K562 (cell line): ENCODE measurements around the gene PIK3R6. TPM values are rescaled to one million over a fixed set of nuclear protein-coding genes. Genes with fewer than 3 reads are reported as not detected.

Source experiments
- ATAC-seq: fragments of 200-7000 bp; cut with Tn5 transposase; 3 replicates; pipeline ENCODE4 v1.9.1; 2020; ENCODE audit warnings: moderate library complexity
- BruUV-seq: library from RNA; stranded (reverse); fragments of 400-500 nt; replicated peaks from 2 replicates; lab custom pipeline; 2021; lab: Mats Ljungman, UMichigan
- CTCF ChIA-PET: fragments of 300-600 bp; formaldehyde crosslinking; extraction: SDS; loops from one replicate; lab custom pipeline; 2021; ENCODE audit warnings: low intra/inter-chr PET ratio; lab: Yijun Ruan, JAX
- POLR2A ChIA-PET: fragments of 300-600, 350-650 bp; sonication (Branson Sonifier 250); formaldehyde crosslinking; extraction: SDS; loops from one replicate; lab custom pipeline; 2021; ENCODE audit warnings: antibody characterized with exemption, inconsistent platforms; lab: Yijun Ruan, JAX
- DNase-seq, 4 experiments: peaks; one replicate each; pipeline versions ENCODE4 v3.0.0 to v3.0.0-alpha.2; 2011 to 2018; ENCODE audit warnings: low spot score in 3 of 4, mixed read lengths in 3 of 4; ENCODE audit errors: extremely low read depth in 1 of 4
- FAIRE-seq: peaks from 2 replicates; lab custom pipeline; 2011; peaks lifted over from hg19 to GRCh38; lab: Jason Lieb, UNC
- H2AFZ ChIP-seq: 2 replicates; pipeline ENCODE4 v1.6.0; 2011; ENCODE audit warnings: low read depth, low read length, control low read depth, inconsistent platforms
- H3K27ac ChIP-seq: fragments of 200-600 bp; 3 replicates; pipeline ENCODE4 v1.8.0; 2011; ENCODE audit warnings: low read depth, mild to moderate bottlenecking, control low read depth, inconsistent platforms, low read length, moderate library complexity, mixed read lengths; ENCODE audit errors: extremely low read depth
- H3K27me3 ChIP-seq, 2 experiments: fragments of 300-600 bp in 1 of 2; 2 replicates in 1 of 2; 3 replicates in 1 of 2; pipeline versions ENCODE4 v1.6.0 to v1.8.0; 2011; ENCODE audit warnings: inconsistent platforms in 2 of 2, low read length in 2 of 2, mild to moderate bottlenecking in 1 of 2, mixed read lengths in 1 of 2, moderate library complexity in 1 of 2; ENCODE audit not compliant: control insufficient read depth in 2 of 2, insufficient read depth in 2 of 2
- H3K36me3 ChIP-seq: fragments of 300-600 bp; 3 replicates; pipeline ENCODE4 v1.8.0; 2011; ENCODE audit warnings: mild to moderate bottlenecking, low read length, inconsistent platforms; ENCODE audit not compliant: control insufficient read depth, insufficient read depth
- H3K4me1 ChIP-seq, 2 experiments: fragments of 200-600 bp in 1 of 2; replicated peaks in 1 of 2; 2 replicates in 1 of 2; 3 replicates in 1 of 2; pipeline versions ENCODE4 v1.5.1 to v1.8.0; 2011; ENCODE audit warnings: inconsistent platforms in 2 of 2, low read length in 2 of 2, mild to moderate bottlenecking in 1 of 2, mixed read lengths in 1 of 2, moderate library complexity in 1 of 2; ENCODE audit not compliant: control insufficient read depth in 2 of 2, insufficient read depth in 2 of 2
- H3K4me2 ChIP-seq: 2 replicates; pipeline ENCODE4 v1.6.1; 2011; ENCODE audit warnings: low read length, control low read depth, inconsistent platforms, mixed read lengths; ENCODE audit not compliant: insufficient read depth
- H3K4me3 ChIP-seq: fragments of 200-600 bp; sonication (generic), shearing (Covaris generic); 2 replicates; pipeline ENCODE4 v1.5.1; 2016; ENCODE audit warnings: control low read depth, inconsistent platforms
- H3K79me2 ChIP-seq: fragments of 200-600 bp; 3 replicates; pipeline ENCODE4 v1.8.0; 2011; ENCODE audit warnings: low read length, inconsistent platforms; ENCODE audit not compliant: control insufficient read depth, insufficient read depth
- H3K9ac ChIP-seq, 2 experiments: 2 replicates each; pipeline versions ENCODE4 v1.6.0 to v1.6.1; 2011; ENCODE audit warnings: low read depth in 2 of 2, low read length in 2 of 2, control low read depth in 1 of 2, inconsistent platforms in 1 of 2, mild to moderate bottlenecking in 1 of 2, mixed read lengths in 1 of 2; ENCODE audit not compliant: insufficient read depth in 1 of 2
- H3K9me1 ChIP-seq: one replicate; pipeline ENCODE4 v1.6.0; 2011; ENCODE audit warnings: inconsistent platforms, mild to moderate bottlenecking, low read length, moderate library complexity; ENCODE audit not compliant: control insufficient read depth, insufficient read depth
- H3K9me3 ChIP-seq: replicated peaks from 2 replicates; pipeline ENCODE4 v1.5.1; 2011; ENCODE audit warnings: low read depth, low read length, inconsistent platforms; ENCODE audit not compliant: control insufficient read depth, insufficient read depth
- H4K20me1 ChIP-seq: replicated peaks from 2 replicates; pipeline ENCODE4 v1.6.1; 2011; ENCODE audit warnings: low read length, inconsistent platforms, mixed read lengths; ENCODE audit not compliant: control insufficient read depth, insufficient read depth
- BACH1 ChIP-seq: fragments of 200-800 bp; sonication (Bioruptor generic); IDR thresholded peaks from 2 replicates; pipeline ENCODE4 v1.6.1; 2016; ENCODE audit warnings: missing genetic modification characterization, missing compliant biosample characterization
- BCL6 ChIP-seq: fragments of 250-450 bp; sonication (Bioruptor Pico); IDR thresholded peaks from 2 replicates; pipeline ENCODE4 v1.4.0; 2020
- BRD9 ChIP-seq: fragments of 450-650 bp; IDR thresholded peaks from 2 replicates; pipeline ENCODE4 v1.6.1; 2018; ENCODE audit warnings: low read depth; ENCODE audit not compliant: partially characterized antibody
- HDAC3 ChIP-seq: fragments of 450-650 bp; IDR thresholded peaks from 2 replicates; pipeline ENCODE4 v1.6.1; 2018; ENCODE audit warnings: borderline replicate concordance, mild to moderate bottlenecking, moderate library complexity; ENCODE audit not compliant: partially characterized antibody
- HNRNPH1 ChIP-seq: fragments of 200-400 bp; formaldehyde crosslinking; optimal IDR thresholded peaks from 2 replicates; pipeline ENCODE3; 2017; ENCODE audit warnings: low read depth, mild to moderate bottlenecking, low read length, moderate library complexity
- MAZ ChIP-seq, 2 experiments: fragments of 450-650 bp in 1 of 2; sonication (generic) in 1 of 2; formaldehyde crosslinking; IDR thresholded peaks in 1 of 2; conservative IDR thresholded peaks in 1 of 2; 2 replicates each; pipeline versions ENCODE4 v1.4.0 to v1.5.0; 2020; ENCODE audit warnings: mild to moderate bottlenecking in 1 of 2, missing genetic modification reagents in 1 of 2
- NR2C2 ChIP-seq, 2 experiments: fragments of 200-800 bp in 1 of 2; sonication (Bioruptor generic) in 1 of 2; sonication (generic) in 1 of 2; formaldehyde crosslinking in 1 of 2; IDR thresholded peaks; 2 replicates each; pipeline versions ENCODE4 v1.6.1 to v1.8.0; 2016 to 2022; ENCODE audit warnings: mild to moderate bottlenecking in 1 of 2, missing compliant biosample characterization in 1 of 2, missing genetic modification characterization in 1 of 2, missing genetic modification reagents in 1 of 2
- NR4A1 ChIP-seq, 2 experiments: fragments of 250-450 bp in 1 of 2; fragments of 450-650 bp in 1 of 2; sonication (Bioruptor Pico) in 1 of 2; IDR thresholded peaks; 2 replicates each; pipeline versions ENCODE4 v1.4.0 to v1.6.1; 2016 to 2020; ENCODE audit warnings: mild to moderate bottlenecking in 2 of 2, missing compliant biosample characterization in 1 of 2, missing genetic modification characterization in 1 of 2, moderate library complexity in 1 of 2
- PYGO2 ChIP-seq: fragments of 450-650 bp; IDR thresholded peaks from 2 replicates; pipeline ENCODE4 v1.6.1; 2016; ENCODE audit warnings: mild to moderate bottlenecking, missing genetic modification characterization, moderate library complexity, missing compliant biosample characterization
- SAFB2 ChIP-seq: fragments of 200-400 bp; formaldehyde crosslinking; IDR thresholded peaks from 2 replicates; pipeline ENCODE4 v1.6.1; 2018; ENCODE audit warnings: borderline replicate concordance, low read length, low read depth, moderate library complexity; ENCODE audit not compliant: severe bottlenecking
- SIX5 ChIP-seq, 2 experiments: IDR thresholded peaks; 2 replicates each; pipeline ENCODE4 v1.6.1; 2011; ENCODE audit warnings: low read length in 2 of 2, borderline replicate concordance in 1 of 2, low read depth in 1 of 2, mild to moderate bottlenecking in 1 of 2, moderate library complexity in 1 of 2; ENCODE audit not compliant: insufficient read depth in 1 of 2
- SMAD3 ChIP-seq: fragments of 450-650 bp; formaldehyde crosslinking; conservative IDR thresholded peaks from 2 replicates; pipeline ENCODE4 v1.4.0; 2020; ENCODE audit warnings: mild to moderate bottlenecking
- SMAD4 ChIP-seq: fragments of 250-450 bp; sonication (Bioruptor Pico); conservative IDR thresholded peaks from 2 replicates; pipeline ENCODE4 v1.8.0; 2021; ENCODE audit warnings: inconsistent platforms, mild to moderate bottlenecking, moderate library complexity
- STAG1 ChIP-seq: sonication (generic); formaldehyde crosslinking; IDR thresholded peaks from 2 replicates; pipeline ENCODE4 v1.5.0; 2020; ENCODE audit warnings: missing genetic modification reagents, borderline replicate concordance
- ZNF217 ChIP-seq: sonication (generic); formaldehyde crosslinking; IDR thresholded peaks from 2 replicates; pipeline ENCODE4 v1.8.0; 2022; ENCODE audit warnings: mild to moderate bottlenecking, missing genetic modification reagents
- ZNF282 ChIP-seq: sonication (generic); formaldehyde crosslinking; IDR thresholded peaks from 2 replicates; pipeline ENCODE4 v1.8.1; 2023; ENCODE audit warnings: missing genetic modification reagents
- ZNF57 ChIP-seq: fragments of 450-650 bp; formaldehyde crosslinking; IDR thresholded peaks from 2 replicates; pipeline ENCODE4 v1.4.0; 2020; ENCODE audit warnings: mild to moderate bottlenecking, moderate library complexity
- WGBS: fragments of 100-300 bp; shearing (Covaris generic); methylation state at CpG from one replicate; pipeline ENCODE4 v1.1.6; 2016; ENCODE audit warnings: low coverage, mixed read lengths; ENCODE audit not compliant: insufficient coverage; ENCODE audit errors: missing lambda C conversion rate; 5-methylcytosine and 5-hydroxymethylcytosine counted together
- in situ Hi-C: fragments of 300-500 bp; cut with MboI; formaldehyde crosslinking; loops from 4 replicates; pipeline ENCODE4 v1.15.0; 2018; ENCODE audit warnings: inconsistent platforms, mixed read lengths
- intact Hi-C: fragments of 100-400 bp; cut with micrococcal nuclease; formaldehyde crosslinking; loops from 2 replicates; pipeline ENCODE4 v1.14.2; 2022
- polyA plus RNA-seq, 8 experiments: library from polyadenylated mRNA; depleted of rRNA in 4 of 8; stranded (reverse) in 5 of 8; unstranded in 3 of 8; fragments of >200 nt; fragmentation: Nextera tagmentation in 2 of 8; fragmentation: Illumina TruSeq in 1 of 8; extraction: Ambion mirVana in 2 of 8; extraction: Trizol in 1 of 8; gene quantifications; 2 replicates each; pipeline versions ENCODE4 v1.2.1 to v1.2.3, GENCODE V29; 2011 to 2014; ENCODE audit warnings: inconsistent platforms in 1 of 8, missing spikeins in 1 of 8
- total RNA-seq, 7 experiments: library from RNA; depleted of rRNA in 6 of 7; stranded (reverse); fragments of >200 nt in 6 of 7; fragmentation: Illumina TruSeq in 2 of 7; extraction: Trizol in 2 of 7; gene quantifications; 2 replicates each; pipeline versions ENCODE4 v1.2.1 to v1.2.3, GENCODE V29; 2011 to 2021; ENCODE audit warnings: low replicate concordance in 1 of 7
- TF ChIP-seq, protein P1 (sequence below): fragments of 450-650 bp; conservative IDR thresholded peaks from 2 replicates; pipeline ENCODE4 v1.6.1; 2016; ENCODE audit warnings: missing genetic modification characterization, low read depth, mild to moderate bottlenecking, missing compliant biosample characterization, moderate library complexity

Gene PIK3R6
- total and polyA plus RNA-seq, 9 of the 15 experiments (the other 6 are each of a cell fraction or from before 2014, with no cell fraction given), result 0.04 TPM; not detected in 8

DNA sequence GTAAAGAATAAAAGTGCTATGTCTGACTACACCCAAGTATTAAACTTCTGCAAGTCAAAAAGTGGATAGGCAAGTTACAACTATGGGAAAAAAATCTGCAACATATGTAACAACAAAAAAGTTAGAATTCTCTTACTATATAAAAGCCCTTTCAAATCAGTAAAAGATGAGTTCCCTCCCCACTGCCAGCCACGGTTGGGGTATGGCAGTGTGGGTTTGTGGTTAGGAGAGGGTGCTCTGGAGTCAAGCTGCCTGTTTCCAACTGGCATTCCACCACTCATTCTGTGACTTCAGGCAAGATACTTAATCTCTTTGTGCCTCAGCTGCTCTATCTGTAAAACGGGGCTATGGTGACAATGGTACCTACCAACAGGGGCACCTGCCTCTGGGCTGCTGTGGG, 41.7 kb downstream of the PIK3R6 start:
- TF ChIP-seq NR4A1 (CRISPR knock-in tag; IDR thresholded peaks at IDR 0.05), result no peak
- no peak for TF ChIP-seq NR4A1 (tag; IDR thresholded peaks at IDR 0.05)
- TF ChIP-seq ZNF217 (CRISPR knock-in tag), result no peak
- no peak for TF ChIP-seq ZNF282 (CRISPR knock-in tag)
- TF ChIP-seq SAFB2, result no peak
- no peak for TF ChIP-seq SMAD3 (CRISPR knock-in tag)
- no peak for TF ChIP-seq NR2C2 (CRISPR knock-in tag; IDR thresholded peaks at IDR 0.05)
- no peak for TF ChIP-seq NR2C2 (tag; IDR thresholded peaks at IDR 0.05)
- no peak for TF ChIP-seq BCL6 (CRISPR knock-in tag)
- no peak for TF ChIP-seq MAZ (CRISPR knock-in tag; conservative IDR thresholded peaks at IDR 0.05 in 1 of 2, IDR thresholded peaks at IDR 0.05 in 1 of 2)
- no peak for TF ChIP-seq ZNF57 (CRISPR knock-in tag)
- TF ChIP-seq BACH1 (tag), result no peak
- TF ChIP-seq HNRNPH1, result no peak
- no peak for TF ChIP-seq STAG1
- no peak for TF ChIP-seq SMAD4 (CRISPR knock-in tag)
- TF ChIP-seq PYGO2, result no peak
- TF ChIP-seq SIX5 (IDR thresholded peaks at IDR 0.05; ENCODE audit: borderline replicate concordance in 1 of 2, insufficient read depth in 1 of 2, low read depth in 1 of 2, low read length in 2 of 2), result no peak
- no peak for TF ChIP-seq HDAC3
- no peak for TF ChIP-seq BRD9
- TF ChIP-seq, protein P1, sequence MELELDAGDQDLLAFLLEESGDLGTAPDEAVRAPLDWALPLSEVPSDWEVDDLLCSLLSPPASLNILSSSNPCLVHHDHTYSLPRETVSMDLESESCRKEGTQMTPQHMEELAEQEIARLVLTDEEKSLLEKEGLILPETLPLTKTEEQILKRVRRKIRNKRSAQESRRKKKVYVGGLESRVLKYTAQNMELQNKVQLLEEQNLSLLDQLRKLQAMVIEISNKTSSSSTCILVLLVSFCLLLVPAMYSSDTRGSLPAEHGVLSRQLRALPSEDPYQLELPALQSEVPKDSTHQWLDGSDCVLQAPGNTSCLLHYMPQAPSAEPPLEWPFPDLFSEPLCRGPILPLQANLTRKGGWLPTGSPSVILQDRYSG (tag), result no peak
- H3K9ac ChIP-seq, result no peak overlapping the region
- H3K27me3 ChIP-seq, result peaks cover 0 to 8% of the 10 kb centered on the region in 2 experiments; a peak in 3 of 5 replicates
- H3K4me2 ChIP-seq, result no peak overlapping the region
- H3K27ac ChIP-seq, result no peak overlapping the region
- no peak overlapping the region for H2AFZ ChIP-seq
- ATAC-seq, result no peak
- no peaks in the 10 kb centered on the region for H3K9me3 ChIP-seq
- H3K4me1 ChIP-seq, result no peaks in the 10 kb centered on the region
- WGBS, result 0% methylated on average over 2 of the region's 2 CpGs
- in situ Hi-C loops, result no loop called here
- POLR2A ChIA-PET, result no interaction called here
- no peak for DNase-seq
- H3K9me1 ChIP-seq, result no peaks in the 10 kb centered on the region
- H4K20me1 ChIP-seq, result no peaks in the 10 kb centered on the region
- CTCF ChIA-PET, result no interaction called here
- intact Hi-C loops, result no loop called here
- BruUV-seq, result no TSS peak
- no peaks in the 10 kb centered on the region for H3K79me2 ChIP-seq
- H3K36me3 ChIP-seq, result no peaks in the 10 kb centered on the region
- no peak for FAIRE-seq
- H3K4me3 ChIP-seq, result no peak overlapping the region
